Heart left ventricle (tissue), 13 donors: ENCODE results near the gene CYTIP.

Source experiments
- POLR2A ChIP-seq, 2 donors: fragments of 450-650 bp; IDR thresholded peaks; one replicate each; pipeline ENCODE4 v1.6.1; 2017; ENCODE audit warnings: antibody characterized with exemption in 2 of 2, mild to moderate bottlenecking in 2 of 2, moderate library complexity in 2 of 2
- TF ChIP-seq, protein P1 (sequence below), 12 donors: fragments of 200-600 bp; sonication (generic) in 4 of 12; IDR thresholded peaks; one replicate each; pipeline versions ENCODE4 v1.5.0 to v1.8.0; 2018 to 2022; ENCODE audit warnings: antibody characterized with exemption in 12 of 12, mild to moderate bottlenecking in 5 of 12
- donor health status: ischemic (EF 13 %, LVEDD 7.1; RV severe dilation, severe dysfunction).
- donor health status: DM: no; HTN: yes; CAD: no.
- donor health status: DM: no; HTN: no; CAD: no.
- donor health status: ischemic (EF 25% LVEDD 6.9; RV normal size, moderate dysfunction).
- donor health status: ischemic (EF 25% LVEDD 5.7; RV mildly dilated, moderate dysfunction).
- donor health status: ischemic (EF 35%, LVEDD 5.7; RV mildly dilated, moderate dysfunction).
- donor health status: nonischemic (EF 11% LVEDD 7.7; RV severe dilation, severe dysfunction).
- donor health status: DM: yes; HTN: yes; CAD: no.
- donor health status: PGD.
- donor health status: ischemic (EF 29% LVEDD 5.4; RV normal size, mild dysfunction).
- donor health status: nonischemic (EF 23%, LVEDD 6.1; RV moderate dilation, normal function).

DNA sequence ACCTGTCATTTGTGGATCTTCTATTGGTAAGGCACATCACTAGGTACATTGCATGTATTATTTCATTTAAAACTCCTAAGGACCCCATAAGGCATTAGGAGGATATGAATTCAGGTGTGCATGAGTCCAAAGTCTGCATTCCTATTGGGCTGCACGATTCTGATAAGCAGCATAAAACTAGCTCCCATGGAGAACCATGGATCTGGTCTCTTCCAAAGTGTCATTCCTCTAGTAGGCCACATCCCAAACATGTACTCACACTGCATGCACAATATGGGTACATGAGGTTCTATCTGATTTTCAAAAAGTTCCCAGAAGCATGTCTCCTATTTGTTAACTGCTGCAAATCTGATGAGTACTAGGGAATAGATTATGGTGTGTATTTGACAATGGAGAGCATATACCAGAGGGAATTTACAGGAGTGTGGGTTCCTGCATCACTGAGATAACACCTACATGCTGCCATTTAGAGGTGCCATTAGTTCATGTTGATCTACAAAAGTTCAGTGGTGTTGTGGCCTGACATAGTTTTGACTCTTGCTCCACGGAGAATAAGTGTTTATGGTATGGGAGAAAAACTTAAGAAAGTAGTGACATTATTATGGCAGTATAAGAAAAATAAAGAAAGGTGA lies 11.3 kb downstream of the CYTIP start:
- no peak for TF ChIP-seq POLR2A (IDR thresholded peaks at IDR 0.05)
- TF ChIP-seq, protein P1, sequence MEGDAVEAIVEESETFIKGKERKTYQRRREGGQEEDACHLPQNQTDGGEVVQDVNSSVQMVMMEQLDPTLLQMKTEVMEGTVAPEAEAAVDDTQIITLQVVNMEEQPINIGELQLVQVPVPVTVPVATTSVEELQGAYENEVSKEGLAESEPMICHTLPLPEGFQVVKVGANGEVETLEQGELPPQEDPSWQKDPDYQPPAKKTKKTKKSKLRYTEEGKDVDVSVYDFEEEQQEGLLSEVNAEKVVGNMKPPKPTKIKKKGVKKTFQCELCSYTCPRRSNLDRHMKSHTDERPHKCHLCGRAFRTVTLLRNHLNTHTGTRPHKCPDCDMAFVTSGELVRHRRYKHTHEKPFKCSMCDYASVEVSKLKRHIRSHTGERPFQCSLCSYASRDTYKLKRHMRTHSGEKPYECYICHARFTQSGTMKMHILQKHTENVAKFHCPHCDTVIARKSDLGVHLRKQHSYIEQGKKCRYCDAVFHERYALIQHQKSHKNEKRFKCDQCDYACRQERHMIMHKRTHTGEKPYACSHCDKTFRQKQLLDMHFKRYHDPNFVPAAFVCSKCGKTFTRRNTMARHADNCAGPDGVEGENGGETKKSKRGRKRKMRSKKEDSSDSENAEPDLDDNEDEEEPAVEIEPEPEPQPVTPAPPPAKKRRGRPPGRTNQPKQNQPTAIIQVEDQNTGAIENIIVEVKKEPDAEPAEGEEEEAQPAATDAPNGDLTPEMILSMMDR (IDR thresholded peaks at IDR 0.05) = no peak
